HG03442 (cell line): ENCODE measurements around the gene SPTBN5.

Experiments
- ATAC-seq: cut with Tn5 transposase; IDR thresholded peaks from one replicate; pipeline ENCODE4 v1.9.1; 2021; ENCODE audit warnings: mild to moderate bottlenecking, moderate library complexity; ENCODE audit not compliant: unreplicated experiment

SPTBN5 gene

DNA sequence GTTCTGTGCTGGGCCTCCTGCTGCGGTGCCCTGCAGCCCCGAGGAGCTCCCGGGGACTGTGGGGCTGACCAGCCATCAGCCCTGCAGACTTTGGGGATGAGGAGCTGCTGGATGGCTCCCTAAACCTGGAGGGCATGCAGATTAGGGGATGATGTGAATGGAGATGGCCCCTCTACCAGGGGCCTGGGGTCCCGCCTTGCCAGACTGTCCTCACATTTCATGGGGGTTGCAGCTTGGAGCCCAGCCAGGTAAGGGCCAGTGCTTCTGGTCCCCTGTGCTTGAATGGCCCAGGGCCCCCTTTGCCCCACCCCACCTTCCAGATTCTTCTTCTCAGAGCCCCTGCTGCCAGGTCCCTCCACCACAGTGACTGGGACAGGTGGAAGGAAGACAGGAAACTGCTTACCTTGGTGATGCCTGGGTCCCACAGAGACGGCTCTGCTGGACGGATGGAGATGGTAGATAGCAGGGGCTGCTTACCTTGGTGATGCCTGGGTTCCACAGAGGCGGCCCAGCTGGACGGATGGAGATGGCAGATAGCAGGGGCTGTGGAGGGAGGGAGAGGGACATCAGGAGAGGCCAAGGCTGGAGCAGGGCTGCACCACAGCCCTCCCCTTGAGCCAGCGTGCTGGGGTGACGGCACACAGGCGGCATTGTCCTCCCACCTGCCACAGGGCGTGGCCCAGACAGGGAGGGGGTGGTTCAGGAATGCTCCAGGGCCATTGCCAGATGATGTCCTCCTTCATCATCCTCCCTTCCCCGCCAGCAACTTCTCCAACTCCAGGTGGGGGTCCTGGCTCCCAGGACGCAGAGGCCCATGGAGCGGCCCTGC, at the start of gene SPTBN5:
SPTBN5 (minus strand) TSS at position 632 of the 829 bp plus-strand sequence; CDS start at position 76, 556 bp downstream.
- ATAC-seq = no peak

DNA sequence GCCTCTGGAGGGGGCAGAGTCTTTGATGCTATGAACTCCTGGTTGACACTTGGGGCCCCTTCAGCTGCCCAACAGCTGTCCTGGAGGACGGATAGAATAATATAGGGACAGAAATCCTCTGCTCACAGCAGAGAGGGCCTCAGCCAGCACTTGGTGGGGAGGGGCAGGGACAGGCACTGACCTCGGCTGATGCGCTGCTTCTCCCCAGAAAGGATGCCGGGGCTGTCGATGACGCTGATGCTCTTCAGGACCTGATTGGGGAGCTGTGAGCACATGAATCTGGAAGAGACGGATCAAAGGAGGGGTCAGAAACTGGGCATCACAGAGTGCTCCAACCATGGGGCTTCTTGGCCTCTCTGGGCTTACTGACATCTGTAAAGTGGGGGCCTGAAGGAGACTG, 49.0 kb upstream of the SPTBN5 start:
- ATAC-seq = no peak

DNA sequence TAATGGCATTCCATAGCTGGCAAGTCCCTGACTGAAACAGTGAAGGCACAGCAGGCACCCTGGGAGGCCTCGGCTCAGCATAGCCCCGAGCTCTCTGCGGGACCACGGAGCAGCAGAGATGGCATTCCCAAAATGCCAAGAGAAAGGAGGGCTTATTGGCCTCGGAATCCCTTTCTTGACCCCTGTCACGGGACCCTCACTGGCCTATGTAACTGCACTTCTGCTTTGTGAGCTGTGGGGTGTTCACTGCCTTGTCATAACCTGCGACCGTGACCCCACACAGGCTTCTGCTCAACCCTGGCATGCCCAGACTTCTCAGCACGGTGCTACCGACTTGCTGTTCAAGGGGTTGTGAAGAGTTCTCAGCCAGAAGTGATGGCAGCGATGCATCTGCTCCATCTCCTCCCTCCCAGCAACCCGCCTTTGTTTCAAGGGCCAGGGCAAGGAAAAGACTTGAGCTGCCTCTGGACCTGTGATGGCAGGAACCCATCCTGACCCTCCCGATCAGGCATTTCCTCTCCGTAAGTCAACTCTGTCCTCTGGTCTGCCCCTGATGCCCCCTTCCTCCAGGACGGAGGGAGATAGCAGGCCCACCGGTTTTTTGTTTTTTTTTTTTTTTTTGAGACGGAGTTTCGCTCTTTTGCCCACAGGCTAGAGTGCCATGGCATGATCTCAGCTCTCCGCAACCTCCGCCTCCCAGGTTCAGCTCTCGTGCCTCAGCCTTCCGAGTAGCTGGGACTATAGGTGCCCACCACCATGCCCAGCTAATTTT, 48.0 kb upstream of the SPTBN5 start:
- ATAC-seq = no peak

DNA sequence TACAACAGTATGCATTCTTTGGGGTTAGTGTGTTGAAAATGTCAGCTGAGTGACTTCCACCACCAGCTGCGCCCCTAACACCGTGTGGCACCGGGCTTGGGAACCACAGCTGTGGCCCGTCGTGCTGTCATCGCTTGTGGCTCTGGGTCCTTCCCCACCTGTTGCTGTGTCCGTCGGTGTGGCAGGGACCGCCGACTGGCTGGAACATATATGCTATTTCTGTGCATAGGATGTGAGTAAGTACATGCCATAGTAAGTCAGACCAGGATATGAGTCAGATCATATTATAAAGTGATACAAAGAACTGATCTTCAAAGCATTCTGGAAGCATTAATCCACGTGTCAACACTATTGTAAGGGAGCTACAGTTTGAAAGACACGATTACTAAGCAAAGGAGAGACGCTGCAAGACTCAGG, 46.6 kb upstream of the SPTBN5 start:
- ATAC-seq = no peak

DNA sequence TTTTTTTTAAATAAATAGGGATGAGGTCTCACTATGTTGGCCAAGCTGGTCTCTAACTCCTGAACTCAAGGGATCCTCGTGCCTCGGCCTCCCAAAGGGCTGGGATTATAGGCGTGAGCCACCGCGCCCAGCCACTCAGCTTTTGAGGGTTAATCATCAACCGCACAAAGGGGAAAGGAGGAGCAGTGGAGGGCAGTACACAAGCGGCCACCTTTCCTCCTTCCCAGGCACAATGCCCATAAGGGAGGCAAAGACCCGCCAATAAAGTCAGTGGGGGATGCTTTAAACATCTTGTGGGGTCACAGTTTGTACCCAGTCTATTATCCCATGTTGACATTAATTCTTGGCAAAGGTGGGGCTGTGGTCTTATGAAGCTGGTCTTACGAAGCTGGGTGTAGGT, 46.1 kb upstream of the SPTBN5 start:
- no peak for ATAC-seq

DNA sequence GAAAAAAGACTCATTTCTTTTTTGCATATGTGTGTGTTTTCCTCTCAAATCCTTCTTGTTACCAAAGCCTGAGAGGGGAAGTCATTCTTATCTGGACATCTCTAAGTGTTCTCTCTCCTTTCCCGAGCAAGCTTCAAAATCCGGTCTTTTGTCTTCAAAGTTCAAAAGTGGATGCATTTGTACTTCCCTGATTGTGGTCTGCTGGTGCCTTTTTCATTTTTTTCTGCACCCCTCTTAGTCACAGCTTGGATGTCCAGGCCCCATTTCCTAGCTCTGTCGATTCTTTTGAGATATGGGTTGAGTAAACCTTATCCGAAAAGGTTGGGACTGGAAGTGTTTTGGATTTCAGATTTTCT, 43.7 kb upstream of the SPTBN5 start:
- no peak for ATAC-seq

DNA sequence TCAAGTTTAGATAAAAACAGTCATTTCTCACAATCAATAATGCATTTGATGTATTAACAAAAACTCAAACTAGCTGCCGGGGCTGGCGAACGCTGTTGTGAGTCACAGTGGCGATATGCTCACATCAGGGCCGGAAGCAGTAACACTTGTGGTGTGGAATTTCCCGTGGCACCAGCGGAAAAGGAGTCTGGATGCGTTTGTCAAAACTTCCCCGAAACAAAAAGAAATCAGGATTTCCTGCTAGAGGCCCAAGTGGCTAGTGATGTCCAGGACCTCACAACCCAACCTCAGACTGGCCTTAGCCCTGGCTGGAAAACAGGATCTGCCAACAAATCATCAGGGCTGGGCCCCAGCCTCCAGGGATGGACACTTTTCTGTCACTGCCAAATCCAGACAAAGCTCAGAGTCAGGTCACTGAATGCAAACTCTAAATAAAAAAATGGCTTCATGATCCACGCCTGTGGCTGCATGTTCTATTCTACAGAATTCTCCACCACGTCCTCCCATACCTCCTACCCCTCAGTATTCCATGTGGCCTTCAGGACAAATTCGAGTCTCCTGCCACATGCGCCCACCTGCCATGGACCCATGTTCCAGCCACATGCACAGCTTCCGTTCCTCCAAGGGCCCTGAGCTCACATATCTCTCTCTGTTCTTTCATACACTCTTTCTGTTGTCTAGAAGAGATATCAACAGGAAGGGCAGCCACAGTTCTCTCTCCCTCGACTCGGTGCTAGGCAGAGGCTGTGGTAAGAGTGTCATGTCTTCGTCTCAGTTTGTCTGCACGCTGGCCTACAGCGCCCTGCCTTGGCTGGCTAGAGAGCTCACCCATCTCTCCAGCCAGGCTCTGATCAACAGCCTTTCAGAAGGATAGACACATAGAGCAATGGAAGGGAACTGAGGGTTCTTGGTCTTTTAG, 43.1 kb upstream of the SPTBN5 start:
- ATAC-seq = no peak

DNA sequence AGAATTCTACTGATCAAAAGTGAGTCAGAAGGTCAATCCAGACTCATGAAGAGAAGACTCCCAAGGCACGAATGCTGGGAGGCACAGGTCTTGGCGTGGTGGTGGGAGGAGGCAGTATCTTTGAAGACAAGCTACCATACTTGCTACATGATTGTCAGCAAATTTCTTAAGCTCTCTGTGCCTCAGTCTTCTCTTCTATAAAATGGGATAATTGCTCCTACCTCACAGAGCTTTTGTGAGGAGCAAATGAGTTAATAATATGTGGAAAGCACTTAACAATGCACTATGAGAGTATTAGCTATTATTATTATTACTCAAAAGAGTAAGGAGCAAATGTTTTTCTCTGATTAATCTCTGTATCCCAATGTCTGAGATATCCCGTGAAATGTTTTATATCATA, 42.3 kb upstream of the SPTBN5 start:
- ATAC-seq = no peak

DNA sequence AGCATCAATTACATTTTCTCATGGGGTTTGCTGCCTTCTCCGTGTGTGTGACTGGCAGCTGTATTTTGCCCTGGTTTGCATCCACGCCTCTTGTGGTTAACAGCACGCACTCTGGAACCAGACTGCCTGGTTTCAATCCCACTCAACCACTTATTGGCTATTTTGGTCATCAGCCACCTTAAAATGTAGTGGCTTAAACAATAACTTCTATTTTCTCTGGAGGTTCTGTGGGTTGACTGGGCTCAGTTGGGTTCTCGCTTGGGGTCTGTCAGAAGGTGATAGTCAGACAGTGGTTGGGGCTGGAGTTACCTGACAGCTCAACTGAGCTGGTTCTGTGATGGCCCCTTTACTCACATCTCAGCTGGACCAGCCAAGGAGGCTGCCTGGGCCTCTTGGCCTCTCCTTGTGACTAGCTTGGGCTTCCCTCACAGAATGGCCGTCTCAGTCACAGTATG, 41.7 kb upstream of the SPTBN5 start:
- no peak for ATAC-seq

DNA sequence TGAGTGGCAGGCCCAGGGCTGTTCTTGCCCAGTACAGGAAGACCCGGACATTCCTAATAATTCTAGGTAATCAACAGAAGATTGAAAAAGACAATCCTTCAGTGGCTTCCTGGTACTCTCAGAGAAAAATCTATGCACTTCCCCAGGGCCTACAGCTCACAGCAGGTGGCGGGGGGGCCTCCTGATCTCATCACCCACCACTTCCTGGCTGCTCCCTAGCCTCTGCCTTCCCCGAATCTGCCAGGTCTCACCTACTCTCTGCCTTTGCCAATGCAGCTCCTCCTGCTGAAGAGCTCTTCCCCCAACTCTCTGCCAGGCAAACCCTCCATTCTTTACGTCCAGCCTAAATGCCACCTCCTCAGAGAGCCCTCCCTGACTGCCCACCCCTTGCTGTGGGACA, 41.0 kb upstream of the SPTBN5 start:
- peak; percentile 34 for ATAC-seq

DNA sequence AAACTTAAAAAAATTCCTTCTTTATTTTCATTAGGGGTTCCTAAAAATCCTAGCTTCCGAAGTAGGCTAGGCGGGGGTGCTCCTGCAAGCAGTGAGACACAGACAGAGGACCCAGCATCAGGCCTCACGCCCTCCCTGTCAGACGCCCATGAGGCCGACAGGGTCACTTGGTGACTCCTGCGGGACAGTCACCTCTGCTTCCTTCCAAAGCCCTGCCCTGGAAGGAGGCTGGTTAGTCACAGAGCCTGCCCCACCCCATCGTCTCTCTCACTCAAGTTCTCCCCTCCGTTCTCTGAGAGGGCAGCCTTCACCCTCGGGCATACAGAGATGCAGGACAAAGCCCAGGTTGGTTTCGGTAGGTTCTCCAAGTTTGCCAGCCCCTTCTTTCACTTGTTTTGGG, 39.9 kb upstream of the SPTBN5 start:
- no peak for ATAC-seq

DNA sequence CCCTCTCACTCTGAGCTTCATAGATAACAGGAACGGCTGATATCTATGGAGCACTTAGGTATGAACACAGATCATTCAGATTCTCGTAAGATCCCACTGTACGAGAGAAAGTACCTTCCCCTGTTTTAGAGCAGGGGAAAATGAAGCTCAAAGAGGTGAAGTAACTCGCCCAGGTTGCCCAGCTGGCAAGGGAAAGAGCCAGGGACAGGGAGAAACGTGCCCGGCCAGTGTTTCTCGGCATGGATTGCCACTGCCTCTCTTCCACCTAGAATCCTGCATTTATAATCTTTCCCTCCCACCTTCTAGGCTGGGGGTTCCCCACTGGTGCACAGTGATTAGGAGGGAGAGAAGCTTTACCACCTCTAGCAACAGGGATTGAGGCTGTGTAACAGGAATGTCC, 39.5 kb upstream of the SPTBN5 start:
- ATAC-seq = no peak

DNA sequence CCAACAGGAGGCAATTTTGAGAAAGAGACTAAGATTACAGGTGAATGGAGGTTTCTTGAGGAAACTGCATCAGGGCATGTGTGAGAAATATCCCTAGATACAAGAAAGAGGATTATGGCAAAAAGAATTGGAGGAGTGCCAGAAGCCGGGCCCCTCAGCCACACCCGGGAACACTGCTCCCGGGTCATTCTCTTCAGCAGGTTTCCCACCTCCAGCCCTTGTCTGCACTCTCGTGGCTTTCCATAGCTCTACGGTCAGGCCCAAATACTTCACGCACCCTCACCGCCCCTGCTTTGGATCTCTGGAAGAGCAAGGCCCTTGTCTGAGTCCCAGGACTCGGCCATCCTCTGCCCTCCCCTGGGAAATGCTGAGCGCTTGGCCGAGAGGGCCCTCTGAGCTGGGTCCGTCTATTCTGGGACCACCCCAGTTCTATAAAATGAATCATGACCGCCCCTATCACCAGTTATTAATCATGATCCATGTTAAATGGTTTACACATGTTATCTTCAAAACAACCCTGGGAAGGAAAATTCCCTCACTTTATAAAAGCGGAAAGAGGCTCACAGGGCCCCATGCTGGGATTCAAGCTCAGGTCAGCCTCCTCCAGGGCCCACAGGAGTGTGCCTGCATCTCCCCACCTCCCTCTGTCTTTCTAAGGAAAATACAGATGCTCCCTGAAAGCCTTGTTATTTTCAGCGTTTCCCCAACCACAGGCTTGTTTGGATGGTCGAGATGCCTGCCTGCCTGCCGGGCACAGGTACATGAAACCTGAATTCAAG, 38.8 kb upstream of the SPTBN5 start:
- ATAC-seq = no peak

DNA sequence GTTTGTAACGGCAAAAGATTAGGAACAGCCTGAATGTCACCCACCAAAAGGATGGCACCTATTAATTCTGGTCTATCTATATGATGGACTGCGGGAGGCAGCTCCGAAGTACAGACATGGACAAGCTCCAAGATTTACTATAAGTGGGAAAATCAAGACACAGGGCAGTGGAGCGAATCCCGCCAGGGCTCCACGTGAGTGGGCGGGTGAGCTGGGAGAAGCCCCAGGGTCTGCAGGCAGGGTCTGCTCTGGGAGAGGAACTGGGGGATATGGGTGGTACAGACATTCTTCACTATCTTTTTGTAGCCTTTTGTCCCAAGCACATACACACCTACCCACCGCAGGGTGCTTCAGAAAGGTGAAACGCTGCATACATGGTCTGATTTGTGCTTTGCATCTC, 38.2 kb upstream of the SPTBN5 start:
- no peak for ATAC-seq

DNA sequence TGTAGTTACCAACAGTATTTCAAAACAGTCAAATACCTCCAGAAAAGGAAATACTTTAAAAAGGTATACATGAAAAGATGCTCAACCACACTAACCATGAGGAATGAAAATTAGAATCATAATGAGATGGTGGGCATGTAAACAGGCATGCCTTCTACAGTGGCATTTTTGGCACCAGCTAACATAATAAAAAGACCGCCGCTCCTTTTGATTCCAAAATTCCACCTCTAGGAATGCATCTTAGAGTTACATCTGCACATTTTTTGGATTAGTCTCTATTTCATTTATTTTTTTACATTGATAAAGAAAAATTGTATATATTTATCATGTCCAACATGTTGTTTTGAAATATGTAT, 37.0 kb upstream of the SPTBN5 start:
- no peak for ATAC-seq

DNA sequence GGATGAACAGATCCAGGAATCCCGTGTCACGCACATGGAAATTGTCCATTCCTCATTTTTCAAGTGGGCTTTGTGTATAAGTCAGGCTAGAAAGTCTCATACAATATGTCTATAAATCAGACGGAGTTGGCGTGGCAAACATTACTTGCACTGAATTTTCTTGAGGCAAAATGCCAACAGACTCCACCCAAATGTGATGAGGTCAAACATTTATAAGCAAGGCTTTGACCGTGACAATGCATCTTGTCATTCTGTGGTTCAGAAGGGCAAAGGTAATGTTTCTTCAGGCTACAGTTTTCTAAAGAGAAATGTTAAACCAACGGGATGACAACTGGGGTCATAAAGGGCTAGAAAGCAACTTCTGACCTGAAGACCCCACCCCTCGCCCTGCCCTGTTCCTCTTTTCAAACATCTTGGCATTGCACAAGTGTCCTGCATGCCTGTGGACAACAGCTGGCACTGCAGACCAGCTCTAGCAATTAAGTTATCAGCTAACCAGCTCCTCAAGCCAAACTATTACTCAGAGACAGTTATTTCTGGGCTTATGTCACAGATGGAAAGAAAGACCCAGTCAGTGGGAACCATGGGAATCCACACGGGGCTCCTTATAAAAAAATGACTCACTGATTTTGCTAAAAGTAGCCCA, 36.5 kb upstream of the SPTBN5 start:
- ATAC-seq = no peak

DNA sequence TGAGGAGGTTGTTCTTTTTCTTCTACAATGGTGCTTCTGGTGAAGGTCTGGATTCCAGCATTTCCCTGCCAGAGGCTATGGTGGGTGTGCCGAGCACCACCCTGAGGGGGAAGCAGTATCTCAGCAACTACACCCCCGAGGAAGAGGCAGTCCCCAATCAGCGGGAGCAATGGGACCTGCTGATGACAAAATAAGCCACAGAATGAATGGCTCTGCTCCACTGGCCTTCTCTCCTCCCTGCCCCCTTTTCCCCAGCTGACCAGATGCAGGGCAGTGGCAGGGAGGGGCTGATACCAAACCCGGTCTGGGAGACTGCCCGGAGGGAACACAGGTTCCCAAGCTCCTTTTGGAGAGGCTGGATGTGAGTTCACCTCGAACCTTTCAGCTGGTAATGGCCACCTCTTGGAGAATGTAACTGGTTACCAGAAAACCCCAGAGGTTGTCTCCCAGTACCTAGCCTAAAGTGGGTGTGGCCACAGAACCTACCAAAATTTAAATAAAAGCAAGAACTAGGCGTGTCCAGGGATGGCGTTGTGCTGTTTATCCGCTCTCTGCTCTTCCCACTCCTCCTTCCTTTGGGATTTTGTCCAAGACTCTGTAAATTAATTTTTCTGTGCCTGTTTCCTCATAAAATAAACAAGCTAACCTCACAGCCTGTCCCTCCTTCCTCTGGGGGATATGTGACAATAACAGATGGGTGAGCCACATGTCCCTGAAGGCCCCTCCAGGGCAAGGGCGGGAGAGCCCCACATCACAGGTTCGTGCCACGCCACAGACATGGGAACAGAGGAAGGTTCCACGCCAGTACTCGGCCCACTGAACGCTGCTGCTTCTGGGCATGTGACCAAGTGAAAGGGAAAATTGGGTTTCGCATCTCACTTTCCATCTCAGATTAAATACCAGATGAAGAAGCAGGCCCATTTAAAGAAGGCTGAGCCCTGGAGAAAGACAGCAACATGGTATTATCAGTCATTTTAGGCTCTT, 35.1 kb upstream of the SPTBN5 start:
- peak; percentile 69 for ATAC-seq

DNA sequence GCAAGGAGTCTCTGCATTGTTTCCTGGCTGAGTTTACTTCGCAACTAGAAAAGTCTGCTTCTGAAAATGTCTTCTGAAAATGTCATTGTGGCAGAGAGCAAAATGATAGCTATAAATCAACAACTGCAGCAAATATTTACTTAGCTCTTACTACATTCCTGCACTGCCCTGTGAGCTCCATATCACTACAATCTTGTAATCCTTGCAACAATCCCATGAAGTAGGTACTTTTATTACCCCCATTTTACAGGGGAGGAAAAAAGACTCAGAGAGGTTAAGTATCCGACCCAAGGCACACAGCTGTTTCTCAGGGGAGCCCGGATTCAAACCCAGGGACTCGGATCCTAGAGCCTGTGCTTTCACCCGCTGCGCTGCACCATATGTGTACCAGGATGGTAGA, 34.2 kb upstream of the SPTBN5 start:
- no peak for ATAC-seq

DNA sequence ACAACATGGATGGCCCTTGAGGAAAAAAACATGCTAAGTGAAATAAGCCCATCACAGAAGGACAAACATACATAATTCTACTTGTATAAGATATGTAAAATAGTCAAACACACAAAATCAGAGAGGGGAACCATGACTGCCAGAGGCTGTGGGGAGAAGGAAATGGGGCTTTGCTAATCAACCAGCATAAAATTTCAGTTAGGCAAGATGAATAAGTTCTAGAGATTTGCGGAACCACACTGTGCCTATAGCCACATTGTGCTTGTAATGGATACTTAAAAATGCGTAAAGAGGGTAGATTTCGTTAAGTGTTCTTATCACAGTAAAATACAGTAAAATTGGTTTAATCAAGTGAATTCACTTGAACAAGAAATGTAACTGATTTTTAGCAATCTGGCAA, 33.7 kb upstream of the SPTBN5 start:
- ATAC-seq = no peak
